ENCODE measurements around the gene ZNF580.

DNA sequence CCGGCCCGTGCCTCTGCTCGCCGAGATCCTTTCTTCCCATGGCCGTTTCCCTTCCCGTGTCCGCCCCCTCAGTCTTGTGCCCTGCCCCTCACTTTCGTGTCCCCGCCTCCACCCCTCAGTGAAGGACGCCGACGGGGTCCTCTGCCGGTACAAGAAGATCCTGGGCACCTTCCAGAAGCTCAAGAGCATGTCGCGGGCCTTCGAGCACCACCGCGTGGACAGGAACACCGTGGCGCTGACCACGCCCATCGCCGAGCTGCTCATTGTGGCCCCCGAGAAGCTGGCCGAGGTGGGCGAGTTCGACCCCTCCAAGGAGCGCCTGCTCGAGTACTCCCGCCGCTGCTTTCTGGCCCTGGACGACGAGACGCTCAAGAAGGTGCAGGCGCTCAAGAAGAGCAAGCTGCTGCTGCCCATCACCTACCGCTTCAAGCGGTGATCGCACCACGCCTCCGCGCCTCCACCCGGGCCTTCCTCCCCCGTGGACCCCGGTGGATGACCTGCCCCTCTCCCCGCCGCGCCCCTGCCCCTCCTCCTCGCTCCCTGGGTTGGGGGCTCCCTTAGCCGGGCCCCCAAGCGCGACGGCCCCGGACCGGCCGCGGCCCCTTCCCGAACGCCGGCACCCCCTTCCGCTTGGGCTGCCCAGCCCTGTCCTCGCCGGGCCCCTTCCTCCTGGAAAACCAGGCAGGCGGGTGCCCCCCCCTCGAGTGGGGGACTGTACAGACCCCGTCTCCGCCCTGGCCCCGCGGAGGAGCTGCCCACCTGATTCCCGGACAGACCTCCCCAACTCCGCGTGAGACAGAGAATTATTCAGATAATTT is 11.7 kb downstream of the ZNF580 start:
- TF ChIP-seq, protein P1, sequence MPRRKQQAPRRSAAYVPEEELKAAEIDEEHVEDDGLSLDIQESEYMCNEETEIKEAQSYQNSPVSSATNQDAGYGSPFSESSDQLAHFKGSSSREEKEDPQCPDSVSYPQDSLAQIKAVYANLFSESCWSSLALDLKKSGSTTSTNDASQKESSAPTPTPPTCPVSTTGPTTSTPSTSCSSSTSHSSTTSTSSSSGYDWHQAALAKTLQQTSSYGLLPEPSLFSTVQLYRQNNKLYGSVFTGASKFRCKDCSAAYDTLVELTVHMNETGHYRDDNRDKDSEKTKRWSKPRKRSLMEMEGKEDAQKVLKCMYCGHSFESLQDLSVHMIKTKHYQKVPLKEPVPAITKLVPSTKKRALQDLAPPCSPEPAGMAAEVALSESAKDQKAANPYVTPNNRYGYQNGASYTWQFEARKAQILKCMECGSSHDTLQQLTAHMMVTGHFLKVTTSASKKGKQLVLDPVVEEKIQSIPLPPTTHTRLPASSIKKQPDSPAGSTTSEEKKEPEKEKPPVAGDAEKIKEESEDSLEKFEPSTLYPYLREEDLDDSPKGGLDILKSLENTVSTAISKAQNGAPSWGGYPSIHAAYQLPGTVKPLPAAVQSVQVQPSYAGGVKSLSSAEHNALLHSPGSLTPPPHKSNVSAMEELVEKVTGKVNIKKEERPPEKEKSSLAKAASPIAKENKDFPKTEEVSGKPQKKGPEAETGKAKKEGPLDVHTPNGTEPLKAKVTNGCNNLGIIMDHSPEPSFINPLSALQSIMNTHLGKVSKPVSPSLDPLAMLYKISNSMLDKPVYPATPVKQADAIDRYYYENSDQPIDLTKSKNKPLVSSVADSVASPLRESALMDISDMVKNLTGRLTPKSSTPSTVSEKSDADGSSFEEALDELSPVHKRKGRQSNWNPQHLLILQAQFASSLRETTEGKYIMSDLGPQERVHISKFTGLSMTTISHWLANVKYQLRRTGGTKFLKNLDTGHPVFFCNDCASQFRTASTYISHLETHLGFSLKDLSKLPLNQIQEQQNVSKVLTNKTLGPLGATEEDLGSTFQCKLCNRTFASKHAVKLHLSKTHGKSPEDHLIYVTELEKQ (tag by site-specific recombination; IDR thresholded peaks at IDR 0.05; ENCODE audit: borderline replicate concordance) = no peak
- TF ChIP-seq, protein P2, sequence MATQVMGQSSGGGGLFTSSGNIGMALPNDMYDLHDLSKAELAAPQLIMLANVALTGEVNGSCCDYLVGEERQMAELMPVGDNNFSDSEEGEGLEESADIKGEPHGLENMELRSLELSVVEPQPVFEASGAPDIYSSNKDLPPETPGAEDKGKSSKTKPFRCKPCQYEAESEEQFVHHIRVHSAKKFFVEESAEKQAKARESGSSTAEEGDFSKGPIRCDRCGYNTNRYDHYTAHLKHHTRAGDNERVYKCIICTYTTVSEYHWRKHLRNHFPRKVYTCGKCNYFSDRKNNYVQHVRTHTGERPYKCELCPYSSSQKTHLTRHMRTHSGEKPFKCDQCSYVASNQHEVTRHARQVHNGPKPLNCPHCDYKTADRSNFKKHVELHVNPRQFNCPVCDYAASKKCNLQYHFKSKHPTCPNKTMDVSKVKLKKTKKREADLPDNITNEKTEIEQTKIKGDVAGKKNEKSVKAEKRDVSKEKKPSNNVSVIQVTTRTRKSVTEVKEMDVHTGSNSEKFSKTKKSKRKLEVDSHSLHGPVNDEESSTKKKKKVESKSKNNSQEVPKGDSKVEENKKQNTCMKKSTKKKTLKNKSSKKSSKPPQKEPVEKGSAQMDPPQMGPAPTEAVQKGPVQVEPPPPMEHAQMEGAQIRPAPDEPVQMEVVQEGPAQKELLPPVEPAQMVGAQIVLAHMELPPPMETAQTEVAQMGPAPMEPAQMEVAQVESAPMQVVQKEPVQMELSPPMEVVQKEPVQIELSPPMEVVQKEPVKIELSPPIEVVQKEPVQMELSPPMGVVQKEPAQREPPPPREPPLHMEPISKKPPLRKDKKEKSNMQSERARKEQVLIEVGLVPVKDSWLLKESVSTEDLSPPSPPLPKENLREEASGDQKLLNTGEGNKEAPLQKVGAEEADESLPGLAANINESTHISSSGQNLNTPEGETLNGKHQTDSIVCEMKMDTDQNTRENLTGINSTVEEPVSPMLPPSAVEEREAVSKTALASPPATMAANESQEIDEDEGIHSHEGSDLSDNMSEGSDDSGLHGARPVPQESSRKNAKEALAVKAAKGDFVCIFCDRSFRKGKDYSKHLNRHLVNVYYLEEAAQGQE (tag by site-specific recombination; IDR thresholded peaks at IDR 0.05) = no peak
- no peak for TF ChIP-seq ZNF274 (IDR thresholded peaks at IDR 0.05; ENCODE audit: low read length)
- TF ChIP-seq ZNF274 (tag by site-specific recombination; IDR thresholded peaks at IDR 0.05; ENCODE audit: borderline replicate concordance) = no peak
- TF ChIP-seq, protein P3, sequence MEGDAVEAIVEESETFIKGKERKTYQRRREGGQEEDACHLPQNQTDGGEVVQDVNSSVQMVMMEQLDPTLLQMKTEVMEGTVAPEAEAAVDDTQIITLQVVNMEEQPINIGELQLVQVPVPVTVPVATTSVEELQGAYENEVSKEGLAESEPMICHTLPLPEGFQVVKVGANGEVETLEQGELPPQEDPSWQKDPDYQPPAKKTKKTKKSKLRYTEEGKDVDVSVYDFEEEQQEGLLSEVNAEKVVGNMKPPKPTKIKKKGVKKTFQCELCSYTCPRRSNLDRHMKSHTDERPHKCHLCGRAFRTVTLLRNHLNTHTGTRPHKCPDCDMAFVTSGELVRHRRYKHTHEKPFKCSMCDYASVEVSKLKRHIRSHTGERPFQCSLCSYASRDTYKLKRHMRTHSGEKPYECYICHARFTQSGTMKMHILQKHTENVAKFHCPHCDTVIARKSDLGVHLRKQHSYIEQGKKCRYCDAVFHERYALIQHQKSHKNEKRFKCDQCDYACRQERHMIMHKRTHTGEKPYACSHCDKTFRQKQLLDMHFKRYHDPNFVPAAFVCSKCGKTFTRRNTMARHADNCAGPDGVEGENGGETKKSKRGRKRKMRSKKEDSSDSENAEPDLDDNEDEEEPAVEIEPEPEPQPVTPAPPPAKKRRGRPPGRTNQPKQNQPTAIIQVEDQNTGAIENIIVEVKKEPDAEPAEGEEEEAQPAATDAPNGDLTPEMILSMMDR (tag by site-specific recombination; IDR thresholded peaks at IDR 0.05) = no peak
- no peak for TF ChIP-seq ZNF596 (tag by site-specific recombination; IDR thresholded peaks at IDR 0.05)
- TF ChIP-seq, protein P4, sequence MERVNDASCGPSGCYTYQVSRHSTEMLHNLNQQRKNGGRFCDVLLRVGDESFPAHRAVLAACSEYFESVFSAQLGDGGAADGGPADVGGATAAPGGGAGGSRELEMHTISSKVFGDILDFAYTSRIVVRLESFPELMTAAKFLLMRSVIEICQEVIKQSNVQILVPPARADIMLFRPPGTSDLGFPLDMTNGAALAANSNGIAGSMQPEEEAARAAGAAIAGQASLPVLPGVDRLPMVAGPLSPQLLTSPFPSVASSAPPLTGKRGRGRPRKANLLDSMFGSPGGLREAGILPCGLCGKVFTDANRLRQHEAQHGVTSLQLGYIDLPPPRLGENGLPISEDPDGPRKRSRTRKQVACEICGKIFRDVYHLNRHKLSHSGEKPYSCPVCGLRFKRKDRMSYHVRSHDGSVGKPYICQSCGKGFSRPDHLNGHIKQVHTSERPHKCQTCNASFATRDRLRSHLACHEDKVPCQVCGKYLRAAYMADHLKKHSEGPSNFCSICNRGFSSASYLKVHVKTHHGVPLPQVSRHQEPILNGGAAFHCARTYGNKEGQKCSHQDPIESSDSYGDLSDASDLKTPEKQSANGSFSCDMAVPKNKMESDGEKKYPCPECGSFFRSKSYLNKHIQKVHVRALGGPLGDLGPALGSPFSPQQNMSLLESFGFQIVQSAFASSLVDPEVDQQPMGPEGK (tag by site-specific recombination; IDR thresholded peaks at IDR 0.05) = no peak
- no peak for TF ChIP-seq ZNF791 (tag by site-specific recombination; IDR thresholded peaks at IDR 0.05)
- TF ChIP-seq ZNF10 (tag by site-specific recombination; IDR thresholded peaks at IDR 0.05) = no peak
- TF ChIP-seq ZNF660 (tag by site-specific recombination; IDR thresholded peaks at IDR 0.05) = no peak
- TF ChIP-seq ZNF324 (tag by site-specific recombination; IDR thresholded peaks at IDR 0.05) = no peak
- TF ChIP-seq ZNF121 (tag by site-specific recombination; IDR thresholded peaks at IDR 0.05) = no peak

All from HEK293 (cell line).